ENCODE data around the gene HSD11B1.

HSD11B1 gene

DNA sequence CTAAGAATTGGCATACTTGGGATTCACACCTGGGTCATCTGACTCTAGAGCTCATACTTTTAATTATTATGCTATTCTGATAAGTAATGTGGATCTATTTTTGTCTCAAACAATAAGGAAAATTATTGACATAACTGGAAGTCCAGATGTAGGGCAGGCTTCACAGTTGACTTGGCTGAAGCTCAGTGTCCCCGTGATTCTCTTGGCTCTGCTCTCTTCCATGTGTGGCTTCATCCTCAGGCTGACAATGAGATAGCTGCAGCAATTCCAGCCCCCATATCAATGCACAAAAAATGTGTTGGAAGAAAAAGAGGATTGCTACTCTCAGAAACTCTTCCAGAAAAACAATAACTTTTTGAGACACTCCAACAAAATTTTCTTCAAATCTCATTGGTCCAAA lies 23.8 kb downstream of the HSD11B1 start:
- no peak for DNase-seq

DNA sequence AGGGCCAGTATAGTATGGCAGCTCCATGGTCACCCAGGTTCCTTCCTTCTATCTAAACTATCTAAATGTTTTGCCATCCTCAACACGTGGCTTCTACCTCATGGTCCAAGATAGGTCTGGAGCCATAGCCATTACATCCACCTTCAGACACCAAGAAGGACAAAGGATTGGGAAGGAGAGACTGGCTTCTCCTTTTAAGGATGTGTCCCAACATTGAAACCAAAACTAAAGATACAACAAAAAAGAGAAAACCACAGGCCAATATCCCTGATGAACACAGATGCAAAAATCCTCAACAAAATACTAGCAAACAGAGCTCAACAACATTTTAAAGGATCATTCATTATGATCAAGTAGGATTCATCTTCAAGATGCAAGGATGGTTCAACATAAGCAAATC lies 24.8 kb downstream of the HSD11B1 start:
- DNase-seq, result no peak

DNA sequence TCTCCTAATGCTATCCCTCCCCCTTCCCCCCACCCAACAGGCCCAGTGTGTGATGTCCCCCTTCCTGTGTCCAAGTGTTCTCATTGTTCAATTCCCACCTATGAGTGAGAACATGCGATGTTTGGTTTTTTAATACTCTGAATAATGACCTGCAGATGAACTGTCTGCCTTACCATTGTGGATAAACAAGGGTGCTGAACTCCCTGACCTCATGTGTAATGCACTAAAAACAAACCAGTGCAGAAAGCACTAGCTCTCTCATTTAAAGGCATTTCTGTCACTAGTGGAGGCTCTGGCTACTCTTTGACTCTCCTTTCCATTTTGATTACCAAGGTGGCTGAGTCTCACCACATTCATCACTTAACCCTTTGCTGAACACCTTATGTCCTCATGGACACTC lies 28.1 kb downstream of the HSD11B1 start:
- DNase-seq, result no peak

DNA sequence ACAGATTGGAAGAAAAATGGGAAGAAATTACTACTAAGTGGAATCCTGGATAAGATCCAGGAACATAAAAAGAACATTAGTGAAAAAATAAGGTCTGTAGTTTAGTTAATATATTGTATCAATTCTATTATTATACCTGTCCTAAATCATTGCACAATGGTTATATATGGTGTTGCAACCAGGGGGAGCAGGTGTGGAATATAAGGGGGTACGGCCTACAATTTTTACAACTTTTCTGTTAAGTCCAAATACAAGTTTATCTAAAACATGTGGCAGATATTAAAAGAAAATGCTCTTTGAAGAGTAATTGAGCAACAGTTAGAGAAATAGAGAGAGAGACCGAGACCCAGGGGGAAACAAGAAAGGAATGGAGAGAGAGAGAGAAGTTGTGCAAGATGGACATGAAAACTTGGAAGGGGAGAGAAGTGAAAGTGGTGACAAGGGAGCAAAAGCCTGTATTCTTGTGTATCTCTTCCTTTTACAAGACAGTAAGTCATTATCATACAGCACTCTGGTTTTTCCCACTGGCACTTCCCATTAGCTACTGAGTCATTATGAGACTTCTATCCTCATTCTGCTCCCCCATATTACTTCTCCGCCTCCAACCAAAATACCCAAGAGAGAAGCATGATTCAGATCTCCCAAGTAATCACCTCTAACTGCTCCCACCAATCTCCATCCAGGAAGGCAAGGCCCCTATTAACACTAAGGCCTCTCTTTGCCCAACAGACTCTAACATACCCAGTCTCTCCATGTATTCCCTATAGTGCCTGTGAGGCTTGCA lies 29.0 kb downstream of the HSD11B1 start:
- DNase-seq, result no peak

DNA sequence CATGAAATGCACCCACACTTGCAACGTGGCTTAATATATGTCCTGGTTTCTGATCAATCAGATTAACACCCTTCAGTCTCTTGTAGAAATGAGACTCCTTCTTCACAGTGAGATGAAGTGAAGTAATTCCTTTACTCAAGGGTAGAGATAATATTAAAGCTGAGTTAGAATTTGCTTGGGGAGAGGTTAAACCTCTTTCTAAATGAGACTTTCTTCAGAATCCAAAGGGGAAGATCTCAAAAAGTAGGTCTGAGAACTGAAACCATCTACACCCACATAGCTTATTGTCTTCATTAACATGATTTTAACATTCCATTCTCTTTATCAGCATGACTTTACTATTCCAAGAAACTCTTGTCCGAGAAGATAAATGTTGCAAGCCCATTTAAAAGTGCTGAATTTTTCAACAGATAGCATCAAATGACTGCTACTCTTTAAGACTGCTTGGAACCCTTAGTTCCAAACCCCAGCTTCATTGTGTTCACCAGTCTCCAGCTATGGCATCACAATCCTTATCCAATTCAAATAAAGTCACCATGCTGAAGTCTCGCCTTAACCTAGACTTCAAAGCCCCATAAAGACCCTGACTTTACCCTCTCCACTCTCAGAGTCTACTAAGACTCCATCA lies 32.0 kb downstream of the HSD11B1 start:
- DNase-seq, result no peak

DNA sequence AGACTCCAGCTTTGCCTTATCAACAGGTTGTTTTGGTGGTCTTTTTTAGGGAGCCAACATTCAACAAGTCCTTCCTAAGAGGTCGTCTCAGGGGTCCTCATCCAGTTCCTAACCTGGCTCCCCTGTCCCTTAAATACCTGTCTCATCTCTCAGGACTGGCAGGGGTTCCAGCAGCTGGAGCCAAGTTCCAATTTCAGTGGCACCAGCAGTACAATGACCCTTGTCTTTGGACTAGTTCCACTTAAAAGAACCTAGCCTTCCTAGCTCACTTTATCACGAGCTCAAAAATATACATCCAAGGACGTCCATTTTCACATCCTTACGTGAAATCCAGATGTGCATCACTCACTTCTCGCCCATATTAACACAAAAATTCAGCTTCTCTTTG lies 32.5 kb downstream of the HSD11B1 start:
- no peak for DNase-seq

DNA sequence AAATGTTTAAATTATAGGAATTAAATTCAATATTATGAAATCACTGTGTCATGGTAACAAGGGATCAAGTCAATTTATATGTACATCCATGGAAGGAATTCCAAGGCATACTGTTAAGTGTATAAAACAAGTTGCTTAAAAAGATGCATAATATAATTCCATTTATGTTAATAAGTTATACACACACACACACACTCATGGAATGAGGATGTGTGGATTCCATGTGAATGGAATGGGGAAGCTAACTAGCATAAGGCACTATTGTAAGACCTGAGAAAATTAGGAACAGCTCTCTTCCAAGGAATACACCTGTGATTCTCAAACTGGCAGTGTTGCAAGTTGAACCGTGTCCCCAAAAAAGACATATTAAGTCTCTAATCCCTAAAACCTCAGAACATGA lies 33.6 kb downstream of the HSD11B1 start:
- DNase-seq, result no peak

DNA sequence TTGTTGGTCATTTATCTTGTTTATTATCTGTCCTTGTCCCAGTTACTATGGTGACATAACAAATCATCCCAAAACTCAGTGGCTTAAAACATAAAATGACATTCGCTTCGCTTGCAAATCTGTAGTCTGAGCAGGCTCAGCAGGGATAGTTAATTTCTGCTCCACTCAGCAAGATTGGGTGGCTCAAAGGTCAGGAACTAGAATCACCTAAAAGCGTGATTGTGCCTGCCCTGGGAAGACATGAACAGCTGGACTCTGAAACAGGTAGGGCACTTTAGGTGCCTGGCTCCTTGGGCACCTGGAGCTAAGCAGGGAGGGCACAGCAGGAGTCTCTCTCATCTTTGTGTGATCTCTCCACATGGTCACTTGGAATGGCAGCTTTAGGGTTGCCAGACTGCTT lies 36.5 kb downstream of the HSD11B1 start:
- DNase-seq, result no peak

DNA sequence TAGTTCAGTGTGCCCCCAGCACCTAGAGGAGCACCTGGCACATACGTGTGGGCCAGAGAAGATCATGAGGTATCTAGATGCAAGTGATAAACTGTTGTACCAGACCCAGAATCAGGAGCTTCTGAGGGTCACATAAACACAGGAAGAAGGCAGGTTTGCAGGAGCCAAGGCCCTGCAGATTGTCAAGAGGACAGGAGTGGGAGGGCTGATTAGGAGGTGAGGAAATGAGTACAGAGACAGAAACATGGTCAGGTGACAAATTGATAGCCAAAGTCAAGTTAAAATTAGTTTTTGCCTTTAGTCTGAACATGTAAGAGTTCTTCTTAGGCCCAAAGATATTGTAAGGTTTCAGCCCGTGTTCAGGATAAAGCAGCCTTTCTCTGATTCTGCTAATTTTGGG lies 37.2 kb downstream of the HSD11B1 start:
- no peak for DNase-seq

DNA sequence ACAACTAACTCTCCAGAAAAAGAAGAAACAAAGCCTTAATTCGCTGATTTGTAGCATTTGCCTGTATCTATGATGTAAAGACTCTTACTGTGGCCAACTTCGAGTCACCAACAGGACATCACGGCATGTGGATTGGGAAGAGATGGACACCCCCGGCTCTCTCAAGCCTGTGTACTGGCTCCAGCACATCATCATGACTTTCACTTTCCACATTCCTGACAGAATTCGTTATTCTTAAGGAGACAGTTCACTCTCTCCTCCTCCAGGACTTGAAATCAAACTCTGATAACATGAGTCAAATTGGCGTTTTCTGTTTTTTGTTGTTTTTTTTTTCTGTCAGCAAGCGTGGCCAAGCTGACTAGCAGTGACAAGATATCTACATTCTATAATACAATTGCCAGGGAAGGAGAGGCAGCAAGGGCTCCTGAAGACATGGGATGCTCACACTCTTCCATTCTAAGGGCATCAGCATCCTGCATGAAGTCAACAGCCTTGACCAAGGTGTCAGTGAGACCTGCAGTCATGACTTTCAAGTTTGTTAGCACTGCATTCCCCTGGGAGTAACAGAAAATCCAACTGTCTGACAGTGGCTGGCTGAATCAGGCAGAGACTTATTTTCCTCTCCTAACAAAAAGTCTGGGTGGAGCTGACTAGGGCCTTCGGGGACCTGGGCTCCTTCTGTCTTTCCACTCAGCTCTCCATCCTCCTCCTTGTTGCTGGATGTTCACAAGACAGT lies 37.9 kb downstream of the HSD11B1 start:
- no peak for DNase-seq

DNA sequence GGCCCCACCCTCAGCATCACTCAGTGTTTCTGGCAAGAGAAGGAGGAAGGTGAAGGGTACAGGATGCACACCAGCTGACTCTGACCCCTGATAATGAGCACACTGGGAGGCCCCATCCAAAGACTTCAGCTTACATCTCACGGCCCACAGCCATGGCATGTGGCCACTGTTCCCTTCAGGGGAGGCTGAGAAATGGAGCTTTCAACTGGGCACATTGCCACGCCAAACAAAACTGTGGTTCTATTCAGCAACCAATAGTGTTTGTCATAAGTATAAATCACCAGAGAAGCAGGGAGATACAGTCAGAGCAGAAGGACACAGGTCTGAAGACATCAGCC lies 38.5 kb downstream of the HSD11B1 start:
- peak in 1 of 2 experiments; percentile 49 for DNase-seq

DNA sequence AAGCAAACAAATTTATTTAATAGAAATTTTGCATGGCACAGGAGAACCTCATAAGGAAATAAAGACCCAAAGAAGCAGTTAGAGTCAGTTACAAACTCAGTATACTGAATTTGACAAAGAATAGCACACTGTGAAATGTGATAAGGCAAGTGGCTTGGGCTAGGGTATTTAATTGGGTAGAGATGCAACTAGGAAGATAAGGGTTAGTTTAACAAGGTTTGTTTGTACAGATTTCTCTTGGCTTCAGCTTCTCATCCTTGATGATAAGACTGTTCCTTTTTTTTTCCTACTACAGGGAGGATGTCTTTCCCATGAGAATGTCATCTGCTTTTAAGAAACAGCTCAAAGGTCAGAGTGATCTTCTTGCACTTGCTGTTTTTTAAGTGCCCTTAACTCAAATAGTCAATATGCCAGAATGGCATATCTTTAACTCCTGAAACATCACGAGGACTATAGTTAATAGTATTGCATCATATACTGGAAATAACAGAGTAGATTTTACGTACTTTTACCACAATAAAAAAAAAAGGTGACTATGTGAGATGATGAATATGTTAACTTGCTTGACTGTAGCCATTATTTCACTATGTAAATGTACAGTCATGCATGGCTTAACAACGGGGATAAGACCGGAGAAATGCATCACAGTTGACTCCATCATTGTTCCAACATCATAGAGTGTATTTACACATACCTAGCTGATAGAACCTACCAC lies 42.0 kb downstream of the HSD11B1 start:
- no peak for DNase-seq

DNA sequence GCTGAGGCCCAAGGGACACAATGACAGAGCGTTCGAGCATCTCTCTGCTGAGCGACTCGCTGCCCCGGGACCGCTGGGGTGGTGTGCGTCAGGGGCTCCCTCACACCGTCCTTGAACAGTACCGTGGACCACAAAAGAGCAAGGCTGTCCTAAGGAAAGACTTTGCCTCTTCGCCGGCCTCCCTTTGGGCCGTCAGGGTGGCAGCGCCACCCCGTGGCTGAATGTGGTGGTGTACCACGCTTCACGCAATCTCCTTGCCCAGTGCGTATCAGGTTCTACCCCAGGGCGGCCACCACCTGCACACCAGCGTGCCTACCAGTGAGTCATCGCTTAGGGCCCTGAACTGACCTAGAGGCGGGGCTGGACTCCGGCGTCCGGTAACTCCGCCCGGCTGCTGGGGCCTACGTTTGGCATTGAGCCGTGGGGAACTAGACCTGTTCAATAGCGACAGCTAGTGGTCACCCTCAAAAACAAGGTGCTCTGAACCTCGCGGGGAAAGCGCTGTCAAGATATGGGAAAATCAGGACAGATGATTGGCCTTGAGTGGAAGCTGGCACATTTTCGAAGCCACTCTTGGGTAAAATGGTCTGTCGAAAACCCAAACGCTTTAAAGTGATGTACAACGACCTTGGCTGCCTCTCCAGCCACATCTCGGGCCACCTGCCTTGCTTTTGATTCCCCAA lies 43.1 kb downstream of the HSD11B1 start:
- no peak for DNase-seq

DNA sequence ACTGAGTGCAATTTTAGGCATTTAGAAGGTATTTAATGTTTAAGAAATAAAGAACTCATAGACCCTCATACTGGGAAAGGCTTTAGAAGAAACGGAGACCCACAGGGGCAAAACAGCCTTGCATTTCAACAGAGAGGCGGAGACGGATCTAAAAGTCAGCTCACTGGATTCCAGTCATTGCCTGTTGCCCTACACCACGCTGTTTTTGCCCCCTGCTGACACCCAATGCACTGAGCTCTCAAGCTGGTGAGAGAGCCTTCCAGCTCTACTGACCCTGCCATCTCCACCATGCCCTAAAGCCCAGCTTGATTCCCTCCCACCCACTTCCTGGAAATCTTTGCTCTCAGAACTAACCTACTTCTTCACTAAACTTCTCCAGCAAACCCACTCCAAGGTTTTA lies 44.0 kb downstream of the HSD11B1 start:
- DNase-seq, result no peak

DNA sequence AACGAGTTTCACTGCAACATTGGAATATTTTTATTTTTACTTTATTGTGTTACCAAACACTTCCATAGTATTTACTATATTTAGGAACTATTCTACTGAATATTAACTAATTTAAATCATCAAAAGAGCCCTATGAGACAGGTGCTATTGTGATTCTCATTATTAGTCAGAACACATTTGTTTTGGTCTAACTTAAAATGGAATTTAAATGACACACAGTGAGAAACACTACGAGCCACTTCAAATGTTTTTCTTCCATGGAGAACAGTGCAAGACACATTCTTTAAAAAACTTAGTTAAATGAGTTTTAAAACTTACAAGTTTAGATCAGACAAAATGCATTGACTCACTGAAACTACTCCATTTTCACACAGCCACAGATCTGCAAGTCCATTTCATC lies 44.6 kb downstream of the HSD11B1 start:
- no peak for DNase-seq

DNA sequence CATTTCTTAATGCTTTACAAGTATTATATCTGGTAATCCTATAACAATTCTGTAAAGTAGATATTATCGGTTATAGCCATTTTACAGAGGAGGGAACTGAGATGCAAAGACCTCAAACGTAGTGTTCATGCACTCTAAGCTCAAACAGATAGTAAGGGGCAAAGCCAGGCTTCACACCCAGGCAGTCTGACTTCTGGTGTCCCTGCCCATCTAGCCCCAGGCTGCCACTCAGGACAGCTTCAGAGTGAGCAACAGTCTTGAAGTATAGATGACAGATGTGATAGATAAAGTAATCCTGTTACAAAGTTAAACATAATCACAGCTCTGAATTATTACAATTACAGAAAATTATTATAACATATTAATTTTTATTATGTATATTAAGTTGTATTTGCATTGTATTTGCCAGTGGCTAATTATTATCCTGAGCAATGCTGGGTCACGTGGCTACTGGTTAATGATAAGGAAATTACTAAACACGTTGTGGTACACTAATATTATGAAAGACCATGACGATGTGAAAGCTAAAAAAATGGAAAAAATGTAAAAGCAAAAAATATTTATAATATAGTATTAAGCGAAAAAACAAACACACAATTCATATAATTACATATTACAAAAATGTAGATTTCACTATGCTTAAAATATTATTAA lies 45.2 kb downstream of the HSD11B1 start:
- no peak for DNase-seq

DNA sequence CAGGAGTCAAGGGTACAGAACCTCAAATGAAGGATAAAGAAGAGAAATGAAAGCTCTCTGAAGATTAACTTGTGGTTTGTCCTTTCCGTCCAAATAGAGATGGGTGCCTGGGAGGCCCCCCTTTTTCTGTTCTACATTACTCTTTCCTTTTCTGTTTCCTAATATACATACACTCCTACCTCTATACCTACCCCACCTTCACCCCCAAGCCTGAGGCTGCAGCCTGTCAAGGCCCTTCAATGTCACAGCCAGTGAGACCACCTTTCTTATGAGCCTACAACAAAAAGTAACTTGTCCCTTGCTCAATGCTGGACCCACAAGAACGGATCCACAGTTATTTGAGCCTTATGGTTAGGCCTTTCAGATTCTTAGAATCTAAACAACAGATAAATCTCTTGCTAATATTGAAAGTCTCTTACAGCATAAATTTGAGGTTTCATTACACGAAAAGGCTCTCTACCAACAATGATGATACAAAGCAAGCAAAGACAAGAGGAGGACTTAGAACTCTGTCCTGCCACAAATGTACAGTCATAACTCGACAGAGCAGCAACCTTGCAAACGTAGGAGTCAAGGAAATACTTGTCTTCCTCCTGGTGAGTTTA lies 47.1 kb downstream of the HSD11B1 start:
- DNase-seq, result no peak

DNA sequence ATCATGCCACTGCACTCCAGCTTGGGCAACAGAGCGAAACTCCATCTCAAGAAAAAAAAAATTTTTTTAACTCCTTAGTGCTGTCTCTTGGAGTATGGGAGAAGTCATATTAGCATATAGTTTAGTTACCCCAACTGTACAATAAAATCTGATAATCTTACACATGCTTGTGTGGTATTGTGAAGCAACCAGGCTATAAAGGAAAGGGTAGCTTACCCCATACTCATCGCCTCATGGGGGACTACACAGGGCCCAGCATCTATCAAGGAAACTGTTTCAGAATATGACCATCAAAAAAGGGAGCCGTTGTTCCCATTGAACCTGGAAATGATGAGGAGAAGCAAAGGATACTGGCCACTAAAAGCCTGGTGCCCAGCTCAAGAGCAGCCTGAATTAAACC lies 48.2 kb downstream of the HSD11B1 start:
- no peak for DNase-seq

DNA sequence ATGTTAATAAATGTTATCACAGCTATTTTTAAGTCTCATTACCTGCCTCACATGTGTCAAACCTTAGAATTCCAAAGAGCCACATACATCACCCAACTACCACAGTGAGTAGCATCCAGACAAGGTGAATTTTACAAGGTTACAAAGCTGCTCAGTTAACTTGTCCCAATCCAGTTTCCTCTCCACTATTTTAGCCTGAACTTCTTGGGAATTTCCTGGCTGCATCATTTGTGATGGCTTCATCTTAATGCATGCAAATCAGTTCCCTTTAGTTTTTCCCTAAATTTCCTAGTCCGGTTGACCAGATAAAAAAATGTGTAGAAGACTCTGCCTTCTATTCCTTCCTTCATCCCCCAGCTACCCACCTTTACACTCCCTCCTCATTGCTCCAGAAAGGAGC lies 50.6 kb downstream of the HSD11B1 start:
- DNase-seq, result no peak

DNA sequence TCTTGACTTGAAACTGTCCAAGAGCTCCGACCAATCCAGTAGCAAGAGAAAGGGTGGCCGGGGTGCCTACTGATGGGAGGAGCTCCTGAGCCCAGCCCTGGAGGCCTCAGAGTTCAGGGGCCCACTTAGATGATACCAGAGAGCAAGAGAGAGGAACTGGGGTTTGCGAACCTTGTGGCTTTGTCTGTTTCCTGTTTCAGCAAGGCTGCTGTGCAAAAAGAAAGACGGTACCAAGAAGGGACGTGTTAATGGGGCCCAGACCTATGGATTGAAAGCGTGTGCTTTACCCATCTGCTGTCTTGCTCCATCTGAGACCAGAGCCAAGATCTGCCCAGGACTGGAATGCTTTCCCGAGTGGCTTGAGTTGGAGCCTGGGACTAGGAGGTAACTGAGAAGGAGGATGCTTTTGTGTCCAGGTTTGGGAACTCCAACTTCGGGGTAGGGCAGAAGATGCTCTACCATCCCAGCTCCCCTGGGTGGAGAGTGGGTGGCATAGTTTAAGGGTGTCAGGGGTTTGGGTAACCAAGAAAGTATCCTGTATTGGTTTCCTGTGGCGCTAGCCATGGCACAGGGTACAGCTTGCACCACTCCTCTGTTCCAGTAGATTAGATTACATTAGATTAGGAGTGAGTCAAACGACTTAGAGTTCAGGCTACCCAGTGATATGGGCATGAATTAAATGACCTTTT lies 51.4 kb downstream of the HSD11B1 start, which contains the start of gene TRAF3IP3:
Gene TRAF3IP3 (plus strand): TSS at position 128 of the 689 bp plus-strand sequence. CDS start 3,987 bp downstream, outside the sequence.
- no peak for DNase-seq
